GM12878 (cell line): ENCODE measurements around the gene PRKCB. TPM values are rescaled to one million over a fixed set of nuclear protein-coding genes. Genes with fewer than 3 reads are reported as not detected.
A peak's percentile ranks its signal among the peaks of the same experiment; 100 is the strongest.

Experiments used
- ATAC-seq: fragments of 200-7000 bp; cut with Tn5 transposase; 3 replicates; pipeline ENCODE4 v1.9.1; 2020; ENCODE audit warnings: mild to moderate bottlenecking, moderate library complexity
- BruUV-seq: library from RNA; stranded (reverse); fragments of 400-500 nt; replicated peaks from 2 replicates; lab custom pipeline; 2021; lab: Mats Ljungman, UMichigan
- CTCF ChIA-PET: fragments of 300-600 bp; sonication (Branson Sonifier 250); formaldehyde crosslinking; extraction: SDS; loops from one replicate; lab custom pipeline; 2021; ENCODE audit warnings: inconsistent platforms; lab: Yijun Ruan, JAX
- POLR2A ChIA-PET: fragments of 350-600 bp; formaldehyde crosslinking; extraction: SDS; loops from one replicate; lab custom pipeline; 2021; ENCODE audit warnings: inconsistent platforms; lab: Charles Lee
- RAD21 ChIA-PET: fragments of 300-600 bp; sonication (Branson Sonifier 250); formaldehyde crosslinking; loops from one replicate; lab custom pipeline; 2023; ENCODE audit warnings: antibody characterized with exemption; ENCODE audit not compliant: unreplicated experiment; lab: Charles Lee
- SMC1A ChIA-PET: fragments of 300-600 bp; sonication (Branson Sonifier 250); formaldehyde crosslinking; loops from one replicate; lab custom pipeline; 2023; ENCODE audit not compliant: unreplicated experiment, uncharacterized antibody; lab: Charles Lee
- DNase-seq: peaks from one replicate; pipeline ENCODE4 v3.0.0-alpha.2; 2011; ENCODE audit warnings: low read depth, low spot score
- FAIRE-seq: peaks from 3 replicates; lab custom pipeline; 2011; peaks lifted over from hg19 to GRCh38; lab: Jason Lieb, UNC
- H2AFZ ChIP-seq: 2 replicates; pipeline ENCODE4 v1.6.0; 2011; ENCODE audit warnings: low read depth, low read length, control low read depth; ENCODE audit not compliant: control insufficient read depth
- H3K27ac ChIP-seq: 2 replicates; pipeline ENCODE4 v1.5.1; 2011; ENCODE audit warnings: control low read depth; ENCODE audit not compliant: control insufficient read depth, insufficient read depth
- H3K27me3 ChIP-seq, 2 experiments: replicated peaks in 1 of 2; 2 replicates each; pipeline versions ENCODE4 v1.6.0 to v1.6.1; 2011; ENCODE audit warnings: low read length in 1 of 2; ENCODE audit not compliant: control insufficient read depth in 2 of 2, insufficient read depth in 2 of 2
- H3K36me3 ChIP-seq, 2 experiments: 2 replicates each; pipeline ENCODE4 v1.5.1; 2011; ENCODE audit warnings: low read length in 1 of 2; ENCODE audit not compliant: control insufficient read depth in 2 of 2, insufficient read depth in 2 of 2
- H3K4me1 ChIP-seq: 2 replicates; pipeline ENCODE4 v1.6.1; 2011; ENCODE audit warnings: mild to moderate bottlenecking, low read length, moderate library complexity, mixed read lengths; ENCODE audit not compliant: control insufficient read depth, insufficient read depth
- H3K4me2 ChIP-seq: 2 replicates; pipeline ENCODE4 v1.6.0; 2011; ENCODE audit warnings: control low read depth; ENCODE audit not compliant: control insufficient read depth, insufficient read depth
- H3K4me3 ChIP-seq: fragments of 200-600 bp; sonication (generic); 2 replicates; pipeline ENCODE4 v1.5.1; 2016
- H3K79me2 ChIP-seq: 2 replicates; pipeline ENCODE4 v1.6.0; 2011; ENCODE audit warnings: low read length; ENCODE audit not compliant: control insufficient read depth, insufficient read depth
- H3K9ac ChIP-seq: 2 replicates; pipeline ENCODE4 v1.8.0; 2011; ENCODE audit warnings: low read length, control low read depth, mixed read lengths; ENCODE audit not compliant: control insufficient read depth, insufficient read depth
- H3K9me3 ChIP-seq: replicated peaks from 3 replicates; pipeline ENCODE4 v1.5.1; 2011; ENCODE audit warnings: mild to moderate bottlenecking, low read length; ENCODE audit not compliant: control insufficient read depth, insufficient read depth
- H4K20me1 ChIP-seq: 2 replicates; pipeline ENCODE4 v1.6.0; 2011; ENCODE audit not compliant: control insufficient read depth, insufficient read depth
- BCL11A ChIP-seq: IDR thresholded peaks from 2 replicates; pipeline ENCODE4 v1.6.1; 2011; ENCODE audit warnings: low read depth, low read length
- BRCA1 ChIP-seq: IDR thresholded peaks from 2 replicates; pipeline ENCODE4 v1.6.1; 2011; ENCODE audit warnings: low read depth, low read length, improper control_type of control experiment
- CBFB ChIP-seq: IDR thresholded peaks from 2 replicates; pipeline ENCODE4 v1.6.1; 2016; ENCODE audit warnings: antibody characterized with exemption, low read depth
- GATAD2B ChIP-seq: fragments of 450-650 bp; conservative IDR thresholded peaks from 2 replicates; pipeline ENCODE4 v1.6.1; 2017; ENCODE audit warnings: low read depth, mild to moderate bottlenecking, moderate library complexity
- HDGF ChIP-seq: fragments of 450-650 bp; IDR thresholded peaks from 2 replicates; pipeline ENCODE4 v1.6.1; 2016; ENCODE audit warnings: antibody characterized with exemption
- HSF1 ChIP-seq: fragments of 150-350 bp; IDR thresholded peaks from 2 replicates; pipeline ENCODE4 v1.6.1; 2014; ENCODE audit warnings: mild to moderate bottlenecking, low read depth, low read length
- IKZF2 ChIP-seq, 2 experiments: fragments of 450-650 bp; IDR thresholded peaks; 2 replicates each; pipeline ENCODE4 v1.6.1; 2017; ENCODE audit warnings: mild to moderate bottlenecking in 2 of 2, moderate library complexity in 2 of 2
- JUND ChIP-seq: IDR thresholded peaks from 2 replicates; pipeline ENCODE4 v1.6.1; 2012; ENCODE audit warnings: low read depth, mild to moderate bottlenecking, low read length, improper control_type of control experiment, moderate library complexity
- NFIC ChIP-seq: IDR thresholded peaks from 2 replicates; pipeline ENCODE4 v1.6.1; 2012; ENCODE audit warnings: low read depth, mild to moderate bottlenecking, inconsistent platforms, low read length, moderate library complexity
- NR2C1 ChIP-seq: fragments of 450-650 bp; IDR thresholded peaks from 2 replicates; pipeline ENCODE4 v1.6.1; 2017; ENCODE audit warnings: antibody characterized with exemption, mild to moderate bottlenecking, moderate library complexity
- NR2F1 ChIP-seq: fragments of 450-650 bp; conservative IDR thresholded peaks from 2 replicates; pipeline ENCODE4 v1.6.1; 2017; ENCODE audit warnings: mild to moderate bottlenecking
- PAX8 ChIP-seq: fragments of 450-650 bp; IDR thresholded peaks from 2 replicates; pipeline ENCODE4 v1.6.1; 2017; ENCODE audit warnings: mild to moderate bottlenecking, moderate library complexity
- POLR2A ChIP-seq: IDR thresholded peaks from 2 replicates; pipeline ENCODE4 v1.6.1; 2011; ENCODE audit warnings: low read depth, mild to moderate bottlenecking, low read length
- SPI1 ChIP-seq: IDR thresholded peaks from 2 replicates; pipeline ENCODE4 v1.6.1; 2011; ENCODE audit warnings: low read depth, mild to moderate bottlenecking, low read length, moderate library complexity, borderline replicate concordance; ENCODE audit not compliant: insufficient read depth
- ZNF687 ChIP-seq: fragments of 450-650 bp; IDR thresholded peaks from 2 replicates; pipeline ENCODE4 v1.6.1; 2017; ENCODE audit warnings: mild to moderate bottlenecking, moderate library complexity
- ZZZ3 ChIP-seq: IDR thresholded peaks from 2 replicates; pipeline ENCODE4 v1.6.1; 2011; ENCODE audit warnings: low read depth; ENCODE audit not compliant: control insufficient read depth, insufficient read length
- WGBS: methylation state at CpG from one replicate; pipeline ENCODE4 v1.1.6; 2016; ENCODE audit warnings: low lambda C conversion rate; ENCODE audit not compliant: insufficient replicate concordance, insufficient coverage; ENCODE audit errors: missing lambda C conversion rate; 5-methylcytosine and 5-hydroxymethylcytosine counted together
- in situ Hi-C: fragments of 300-500 bp; cut with MboI; formaldehyde crosslinking; loops from 9 replicates; pipeline ENCODE4 v1.14.3; 2018; ENCODE audit warnings: mixed read lengths
- intact Hi-C: fragments of 100-400 bp; cut with micrococcal nuclease; formaldehyde crosslinking; loops from one replicate; pipeline ENCODE4 v1.14.2; 2022; ENCODE audit not compliant: unreplicated experiment
- polyA plus RNA-seq, 11 experiments: library from polyadenylated mRNA; depleted of rRNA in 4 of 11; unstranded in 6 of 11; stranded (reverse) in 5 of 11; fragments of >200 nt; fragmentation: Nextera tagmentation in 4 of 11; fragmentation: Illumina TruSeq in 1 of 11; extraction: Ambion mirVana in 4 of 11; extraction: Trizol in 1 of 11; gene quantifications; 1 replicate in 1 of 11; 2 replicates in 10 of 11; pipeline versions ENCODE4 v1.2.1 to v1.2.3, GENCODE V29; 2011 to 2016; ENCODE audit warnings: inconsistent platforms in 2 of 11, missing spikeins in 2 of 11, low read depth in 1 of 11
- total RNA-seq, 4 experiments: library from RNA; depleted of rRNA in 3 of 4; stranded (reverse); fragments of >200 nt in 3 of 4; fragmentation: Illumina TruSeq in 1 of 4; extraction: Trizol in 1 of 4; gene quantifications; 2 replicates each; pipeline versions ENCODE4 v1.2.1 to v1.2.3, GENCODE V29; 2013 to 2021

PRKCB gene
- total and polyA plus RNA-seq, 10 of the 15 experiments (the other 5 are each of a cell fraction or from before 2014, with no cell fraction given): 21.4 to 158 (median 97.3) TPM

GRCh38 chr16:23863511-23864422 lies 28.0 kb downstream of the PRKCB start (continued):
- TF ChIP-seq BRCA1 (no peak), POLR2A (0 out of 2 replicates have a peak, but pooled peaks have one; percentile 22), PAX8 (0 out of 2 replicates have a peak, but pooled peaks have one; percentile 51), NR2F1 (peak; percentile 97), SPI1 (peak; percentile 85), HDGF (no peak), NR2C1 (peak; percentile 95), CBFB (peak; percentile 88), IKZF2 (IDR thresholded peaks at IDR 0.05) (peak; percentile 96)

DNA sequence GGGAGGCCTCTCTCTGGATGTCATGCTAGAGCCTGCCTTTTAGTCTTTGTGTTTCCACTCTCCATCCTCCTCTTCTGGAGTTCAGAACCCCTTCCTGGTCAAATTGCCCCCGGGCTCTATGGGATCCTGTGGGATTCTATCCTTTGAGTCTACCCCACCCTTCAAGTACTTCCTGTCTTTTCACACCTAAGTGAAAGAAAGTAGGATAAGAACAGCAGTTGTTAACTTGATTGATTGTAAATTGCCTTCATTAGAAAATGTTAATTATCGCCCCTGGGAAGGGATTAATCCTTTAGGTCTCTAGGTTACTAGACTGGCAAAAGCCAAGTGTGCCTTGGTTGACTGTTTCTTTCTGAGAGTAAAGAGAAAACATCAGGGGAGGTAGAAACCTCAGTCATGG lies 30.1 kb downstream of the PRKCB start:
- H3K27ac ChIP-seq: peak overlapping the region; percentile 43
- ChIA-PET CTCF (interaction anchor here (1.1 to 11.5 kb wide), 3 partner anchors 26 to 144 kb away, joined by 3 to 134 read pairs (median 4); no protein-coding TSS in a partner anchor), POLR2A (interaction anchor here (6.7 kb wide), 1 partner anchor 12 kb away, joined by 46 read pairs; no protein-coding TSS in a partner anchor), SMC1A (interaction anchor here (0.6 to 27.0 kb wide), 4 partner anchors 18 to 144 kb away, joined by 3 to 468 read pairs (median 234); no protein-coding TSS in a partner anchor), RAD21 (interaction anchor here (2.8 kb wide), 1 partner anchor 149 kb away, joined by 11 read pairs; no protein-coding TSS in a partner anchor)
- H3K4me1 ChIP-seq: peaks cover 53% of the 10 kb centered on the region
- DNase-seq (no peak), ATAC-seq (no peak), FAIRE-seq (no peak)
- 92% methylated on average over 2 of the region's 2 CpGs for WGBS
- H3K36me3 ChIP-seq: peaks cover 5 to 14% of the 10 kb centered on the region in 2 experiments
- H2AFZ ChIP-seq: no peak overlapping the region
- no peaks in the 10 kb centered on the region for H3K27me3 ChIP-seq
- H4K20me1 ChIP-seq: no peaks in the 10 kb centered on the region
- H3K9ac ChIP-seq: no peak overlapping the region; the same call in 1 of the 2 replicates
- H3K79me2 ChIP-seq: peaks cover 80% of the 10 kb centered on the region
- no peak overlapping the region for H3K4me3 ChIP-seq
- intact Hi-C loops: no loop called here
- in situ Hi-C loops: loop anchor here (25.0 kb wide), 1 partner anchor 1171 kb away; no protein-coding TSS in a partner anchor
- BruUV-seq: no TSS peak
- H3K9me3 ChIP-seq: no peaks in the 10 kb centered on the region
- peak overlapping the region; percentile 23; the same call in 1 of the 2 replicates for H3K4me2 ChIP-seq
- TF ChIP-seq JUND: no peak
- no peak for TF ChIP-seq NFIC
- TF ChIP-seq BCL11A: no peak
- TF ChIP-seq HSF1: no peak
- no peak for TF ChIP-seq ZZZ3
- no peak for TF ChIP-seq GATAD2B
- no peak for TF ChIP-seq ZNF687
